Measurements from ENCODE around the gene PIP4P1.
"Not testable (repeated sequence)": the region's sequence is repeated elsewhere in the genome, so short reads cannot be mapped to it uniquely, and the experiment has no call there.

The PIP4P1 gene

GRCh38 chr14:20476776-20477175 is 15.5 kb upstream of the PIP4P1 start:
- DNase-seq (ENCODE audit: low read depth): no peak

- DNase-seq (ENCODE audit: low read depth): no peak
Observed at GRCh38 chr14:20472536-20473169, 11.4 kb upstream of the PIP4P1 start.

- no peak for DNase-seq (ENCODE audit: low read depth)
Observed at GRCh38 chr14:20470603-20470901, 9.3 kb upstream of the PIP4P1 start.

GRCh38 chr14:20469890-20470602 is 8.8 kb upstream of the PIP4P1 start:
- no peak for DNase-seq (ENCODE audit: low read depth)

- DNase-seq (ENCODE audit: low read depth): peak; percentile 81
Observed at GRCh38 chr14:20469242-20469889, 8.1 kb upstream of the PIP4P1 start, which contains the start of gene PNP. PNP (plus strand) TSS chr14:20469406; CDS start chr14:20469525, 119 bp downstream.

GRCh38 chr14:20468764-20469241 is 7.6 kb upstream of the PIP4P1 start:
- DNase-seq (ENCODE audit: low read depth): no peak

- DNase-seq (ENCODE audit: low read depth): peak; percentile 26
Observed at GRCh38 chr14:20460458-20461224, 593 bp downstream of the PIP4P1 start.

GRCh38 chr14:20458031-20458789 is 3.0 kb downstream of the PIP4P1 start:
- no peak for DNase-seq (ENCODE audit: low read depth)

GRCh38 chr14:20456971-20457370 is 4.3 kb downstream of the PIP4P1 start:
- DNase-seq (ENCODE audit: low read depth): no peak

- DNase-seq (ENCODE audit: low read depth): no peak
Observed at GRCh38 chr14:20455355-20456300, 5.6 kb downstream of the PIP4P1 start.

- DNase-seq (ENCODE audit: low read depth): peak; percentile 94
Observed at GRCh38 chr14:20454516-20455354, 6.5 kb downstream of the PIP4P1 start, which contains the start of the genes APEX1 and OSGEP. APEX1 (plus strand) TSS chr14:20455226; CDS start chr14:20455646, 420 bp downstream. OSGEP (minus strand) TSS chr14:20454812; CDS start chr14:20454683, 129 bp downstream.

- DNase-seq (ENCODE audit: low read depth): not testable (repeated sequence)
Observed at GRCh38 chr14:20452831-20453230, 8.4 kb downstream of the PIP4P1 start.

- no peak for DNase-seq (ENCODE audit: low read depth)
Observed at GRCh38 chr14:20446889-20447288, 14.3 kb downstream of the PIP4P1 start.

GRCh38 chr14:20443650-20444049 is 17.6 kb downstream of the PIP4P1 start:
- DNase-seq (ENCODE audit: low read depth): not testable (repeated sequence)

GRCh38 chr14:20441461-20441860 is 19.8 kb downstream of the PIP4P1 start:
- DNase-seq (ENCODE audit: low read depth): no peak

GRCh38 chr14:20440882-20441281 is 20.4 kb downstream of the PIP4P1 start:
- DNase-seq (ENCODE audit: low read depth): no peak

GRCh38 chr14:20440465-20440864 is 20.8 kb downstream of the PIP4P1 start:
- no peak for DNase-seq (ENCODE audit: low read depth)

GRCh38 chr14:20438664-20439063 is 22.6 kb downstream of the PIP4P1 start:
- DNase-seq (ENCODE audit: low read depth): no peak

- no peak for DNase-seq (ENCODE audit: low read depth)
Observed at GRCh38 chr14:20436363-20436755, 24.9 kb downstream of the PIP4P1 start.

All from activated T-cell treated with anti-CD3 and anti-CD28 coated beads for 1 hour (primary cell).